ENCODE measurements around the gene OLFM4. TPM values are rescaled to one million over a fixed set of nuclear protein-coding genes. Genes with fewer than 3 reads are reported as not detected.

OLFM4 gene, protein sequence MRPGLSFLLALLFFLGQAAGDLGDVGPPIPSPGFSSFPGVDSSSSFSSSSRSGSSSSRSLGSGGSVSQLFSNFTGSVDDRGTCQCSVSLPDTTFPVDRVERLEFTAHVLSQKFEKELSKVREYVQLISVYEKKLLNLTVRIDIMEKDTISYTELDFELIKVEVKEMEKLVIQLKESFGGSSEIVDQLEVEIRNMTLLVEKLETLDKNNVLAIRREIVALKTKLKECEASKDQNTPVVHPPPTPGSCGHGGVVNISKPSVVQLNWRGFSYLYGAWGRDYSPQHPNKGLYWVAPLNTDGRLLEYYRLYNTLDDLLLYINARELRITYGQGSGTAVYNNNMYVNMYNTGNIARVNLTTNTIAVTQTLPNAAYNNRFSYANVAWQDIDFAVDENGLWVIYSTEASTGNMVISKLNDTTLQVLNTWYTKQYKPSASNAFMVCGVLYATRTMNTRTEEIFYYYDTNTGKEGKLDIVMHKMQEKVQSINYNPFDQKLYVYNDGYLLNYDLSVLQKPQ
- polyA plus RNA-seq (2011; rRNA removed) (4.5 and 8.5 TPM in 2 replicates), polyA minus RNA-seq (2011; rRNA and poly(A)+ RNA removed) (6.3 and 6.4 TPM in 2 replicates)

DNA sequence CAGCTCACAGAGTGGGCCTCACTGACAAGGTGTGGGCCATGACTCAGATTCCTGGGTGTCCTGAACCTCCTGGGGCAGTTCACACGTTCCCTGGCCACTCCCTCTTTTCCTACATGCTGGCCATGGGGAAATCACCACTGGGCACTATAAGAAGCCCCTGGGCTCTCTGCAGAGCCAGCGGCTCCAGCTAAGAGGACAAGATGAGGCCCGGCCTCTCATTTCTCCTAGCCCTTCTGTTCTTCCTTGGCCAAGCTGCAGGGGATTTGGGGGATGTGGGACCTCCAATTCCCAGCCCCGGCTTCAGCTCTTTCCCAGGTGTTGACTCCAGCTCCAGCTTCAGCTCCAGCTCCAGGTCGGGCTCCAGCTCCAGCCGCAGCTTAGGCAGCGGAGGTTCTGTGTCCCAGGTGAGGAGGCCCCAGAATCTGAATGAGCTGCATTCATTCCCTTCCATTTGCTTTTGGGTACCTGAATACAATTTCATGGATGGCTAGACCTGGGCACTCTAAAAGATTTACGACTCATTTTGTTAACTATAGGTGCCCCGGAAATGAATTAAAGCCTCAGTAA, at the start of gene OLFM4:
OLFM4 (plus strand) TSS at position 177 of the 567 bp plus-strand sequence; CDS start at position 201, 24 bp downstream.
- no peak within 1 kb of the TSS for H3K4me3 ChIP-seq (ENCODE audit: low read depth, low read length)
- ChIA-PET CTCF (interaction anchor here (1.0 kb wide), 1 partner anchor 9 kb away, joined by 3 read pairs; no protein-coding TSS in a partner anchor), POLR2A (no interaction called here)
- TF ChIP-seq, protein P1, sequence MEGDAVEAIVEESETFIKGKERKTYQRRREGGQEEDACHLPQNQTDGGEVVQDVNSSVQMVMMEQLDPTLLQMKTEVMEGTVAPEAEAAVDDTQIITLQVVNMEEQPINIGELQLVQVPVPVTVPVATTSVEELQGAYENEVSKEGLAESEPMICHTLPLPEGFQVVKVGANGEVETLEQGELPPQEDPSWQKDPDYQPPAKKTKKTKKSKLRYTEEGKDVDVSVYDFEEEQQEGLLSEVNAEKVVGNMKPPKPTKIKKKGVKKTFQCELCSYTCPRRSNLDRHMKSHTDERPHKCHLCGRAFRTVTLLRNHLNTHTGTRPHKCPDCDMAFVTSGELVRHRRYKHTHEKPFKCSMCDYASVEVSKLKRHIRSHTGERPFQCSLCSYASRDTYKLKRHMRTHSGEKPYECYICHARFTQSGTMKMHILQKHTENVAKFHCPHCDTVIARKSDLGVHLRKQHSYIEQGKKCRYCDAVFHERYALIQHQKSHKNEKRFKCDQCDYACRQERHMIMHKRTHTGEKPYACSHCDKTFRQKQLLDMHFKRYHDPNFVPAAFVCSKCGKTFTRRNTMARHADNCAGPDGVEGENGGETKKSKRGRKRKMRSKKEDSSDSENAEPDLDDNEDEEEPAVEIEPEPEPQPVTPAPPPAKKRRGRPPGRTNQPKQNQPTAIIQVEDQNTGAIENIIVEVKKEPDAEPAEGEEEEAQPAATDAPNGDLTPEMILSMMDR (IDR thresholded peaks at IDR 0.05; ENCODE audit: insufficient read depth, low read depth, low read length) = no peak
- no peak for DNase-seq (ENCODE audit: low read depth)
- no peaks in the 10 kb centered on the region for H3K27me3 ChIP-seq (ENCODE audit: control insufficient read depth, insufficient read depth, low read length)
- no peaks in the 10 kb centered on the region for H3K36me3 ChIP-seq (ENCODE audit: control insufficient read depth, insufficient read depth, low read length)

DNA sequence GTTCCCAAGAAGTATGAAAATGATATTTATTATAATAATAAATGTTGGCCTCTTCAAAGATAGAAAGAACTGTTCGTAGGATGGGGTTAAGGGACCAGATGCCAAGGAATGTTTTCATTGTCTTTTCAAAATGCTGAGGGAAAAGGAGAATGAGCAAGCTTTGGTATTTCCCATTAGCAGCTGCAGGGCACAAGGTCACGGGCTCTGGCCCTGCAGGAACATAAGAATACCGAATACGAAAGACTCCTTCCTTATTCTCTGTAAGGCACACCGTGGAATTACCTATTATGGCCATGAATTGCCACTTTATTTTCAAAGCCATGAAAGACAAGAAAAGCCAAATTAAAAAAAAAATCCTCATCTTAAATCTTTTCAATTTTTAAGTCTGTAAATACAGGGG, 49.6 kb upstream of the OLFM4 start:
- TF ChIP-seq, protein P1 (IDR thresholded peaks at IDR 0.05; ENCODE audit: insufficient read depth, low read depth, low read length) = no peak
- H3K36me3 ChIP-seq (ENCODE audit: control insufficient read depth, insufficient read depth, low read length) = no peaks in the 10 kb centered on the region
- no peak overlapping the region for H3K4me3 ChIP-seq (ENCODE audit: low read depth, low read length)
- POLR2A ChIA-PET = no interaction called here
- CTCF ChIA-PET = interaction anchor here (7.3 kb wide), 1 partner anchor 10 kb away, joined by 46 read pairs; no protein-coding TSS in a partner anchor
- H3K27me3 ChIP-seq (ENCODE audit: control insufficient read depth, insufficient read depth, low read length) = no peaks in the 10 kb centered on the region
- no peak for DNase-seq (ENCODE audit: low read depth)

DNA sequence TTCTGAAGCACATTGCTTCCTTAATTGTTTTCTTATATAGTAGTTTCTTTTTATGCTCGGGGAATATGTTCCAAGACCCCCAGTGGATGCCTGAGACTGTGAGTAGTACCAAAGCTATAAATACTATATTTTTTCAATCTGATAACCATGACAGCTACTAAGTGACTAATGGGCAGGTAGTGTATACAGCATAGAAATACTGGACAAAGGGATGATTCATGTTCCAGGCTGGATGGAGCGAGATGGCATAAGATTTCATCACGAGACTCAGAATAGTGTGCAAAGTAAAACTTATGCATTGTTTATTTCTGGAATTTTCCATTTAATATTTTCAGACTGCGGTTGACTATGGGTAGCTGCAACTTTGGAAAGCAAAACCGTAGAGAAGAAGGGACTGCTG, 47.9 kb upstream of the OLFM4 start:
- ChIA-PET POLR2A (no interaction called here), CTCF (interaction anchor here (7.3 kb wide), 1 partner anchor 12 kb away, joined by 46 read pairs; no protein-coding TSS in a partner anchor)
- TF ChIP-seq, protein P1 (IDR thresholded peaks at IDR 0.05; ENCODE audit: insufficient read depth, low read depth, low read length) = no peak
- H3K36me3 ChIP-seq (ENCODE audit: control insufficient read depth, insufficient read depth, low read length) = no peaks in the 10 kb centered on the region
- DNase-seq (ENCODE audit: low read depth) = no peak
- H3K27me3 ChIP-seq (ENCODE audit: control insufficient read depth, insufficient read depth, low read length) = no peaks in the 10 kb centered on the region
- H3K4me3 ChIP-seq (ENCODE audit: low read depth, low read length) = no peak overlapping the region

DNA sequence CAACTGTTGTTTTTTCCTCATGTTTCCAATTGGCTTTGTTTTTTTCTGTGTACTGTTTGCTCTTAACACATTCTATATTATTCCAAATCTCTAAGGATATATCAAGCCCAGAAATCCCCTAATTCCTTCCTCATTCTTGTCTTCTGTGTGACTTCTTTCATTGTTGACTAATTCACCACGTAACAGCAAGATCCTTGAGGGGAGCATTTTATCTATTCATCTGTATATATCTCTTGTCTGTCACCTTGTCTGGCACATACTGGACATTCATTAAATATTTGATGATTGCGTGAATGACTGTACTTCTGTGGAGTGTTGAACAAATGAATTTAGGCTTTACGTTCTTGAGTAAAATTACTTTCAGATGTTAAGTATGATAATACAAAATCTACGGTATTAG, 44.8 kb upstream of the OLFM4 start:
- Histone ChIP-seq H3K36me3 (ENCODE audit: control insufficient read depth, insufficient read depth, low read length) (no peaks in the 10 kb centered on the region), H3K27me3 (ENCODE audit: control insufficient read depth, insufficient read depth, low read length) (no peaks in the 10 kb centered on the region), H3K4me3 (ENCODE audit: low read depth, low read length) (no peak overlapping the region)
- TF ChIP-seq, protein P1 (IDR thresholded peaks at IDR 0.05; ENCODE audit: insufficient read depth, low read depth, low read length) = no peak
- CTCF ChIA-PET = interaction anchor here (1.3 kb wide), 1 partner anchor 168 kb away, joined by 4 read pairs; no protein-coding TSS in a partner anchor
- no peak for DNase-seq (ENCODE audit: low read depth)
- POLR2A ChIA-PET = no interaction called here

DNA sequence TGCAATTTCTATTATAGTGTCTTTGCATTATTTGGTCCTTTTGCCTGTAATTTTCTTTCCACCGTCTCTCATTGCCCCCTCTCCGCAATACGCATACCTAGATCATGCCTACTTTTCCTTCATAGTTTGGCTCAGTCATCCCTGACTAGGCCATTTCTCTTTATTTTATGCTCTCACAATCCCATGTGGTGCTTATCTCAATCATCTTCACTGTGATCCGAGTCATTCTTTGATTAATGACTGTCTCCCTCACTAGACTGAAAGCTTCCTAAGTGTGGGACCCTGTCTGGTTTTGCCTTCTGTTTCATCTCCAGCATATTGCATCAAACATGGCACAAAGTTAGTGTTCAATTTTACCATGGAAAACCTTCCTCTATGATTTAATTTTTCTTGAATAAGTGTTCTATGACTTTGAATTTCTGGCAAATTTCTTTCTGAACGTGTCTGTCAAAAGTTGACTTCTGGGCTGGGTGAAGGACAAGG, 43.7 kb upstream of the OLFM4 start:
- CTCF ChIA-PET = interaction anchor here (1.2 kb wide), 1 partner anchor 17 kb away, joined by 3 read pairs; no protein-coding TSS in a partner anchor
- DNase-seq (ENCODE audit: low read depth) = no peak
- no peak overlapping the region for H3K4me3 ChIP-seq (ENCODE audit: low read depth, low read length)
- POLR2A ChIA-PET = no interaction called here
- H3K36me3 ChIP-seq (ENCODE audit: control insufficient read depth, insufficient read depth, low read length) = no peaks in the 10 kb centered on the region
- TF ChIP-seq, protein P1 (IDR thresholded peaks at IDR 0.05; ENCODE audit: insufficient read depth, low read depth, low read length) = no peak
- no peaks in the 10 kb centered on the region for H3K27me3 ChIP-seq (ENCODE audit: control insufficient read depth, insufficient read depth, low read length)
